HL-60 (cell line): ENCODE measurements around the gene LHX1.

Experiments
- DNase-seq, 2 experiments: peaks; one replicate each; pipeline ENCODE4 v3.0.0-alpha.2; 2010 to 2020; ENCODE audit warnings: low read depth in 1 of 2, low spot score in 1 of 2
- H3K27ac ChIP-seq: fragments of 250-450 bp; sonication (Bioruptor Pico); replicated peaks from 2 replicates; pipeline ENCODE4 v1.5.1; 2020; ENCODE audit warnings: mild to moderate bottlenecking, moderate library complexity
- H3K27me3 ChIP-seq: fragments of 250-450 bp; sonication (Bioruptor Pico); 2 replicates; pipeline ENCODE4 v1.5.1; 2021; ENCODE audit warnings: mild to moderate bottlenecking, moderate library complexity; ENCODE audit not compliant: insufficient read depth, poor library complexity, severe bottlenecking
- H3K4me3 ChIP-seq: replicated peaks from 2 replicates; pipeline ENCODE4 v1.5.1; 2011; ENCODE audit warnings: mild to moderate bottlenecking, control low read depth, low read length; ENCODE audit not compliant: insufficient read depth
- CTCF ChIP-seq: IDR thresholded peaks from one replicate; pipeline ENCODE4 v1.5.1; 2011; ENCODE audit warnings: low read length, control low read depth, inconsistent platforms; ENCODE audit not compliant: insufficient read depth
- GABPA ChIP-seq: IDR thresholded peaks from 2 replicates; pipeline ENCODE4 v1.6.1; 2012; ENCODE audit warnings: low read depth
- POLR2AphosphoS5 ChIP-seq: IDR thresholded peaks from 2 replicates; pipeline ENCODE4 v1.6.1; 2012; ENCODE audit warnings: low read depth
- SPI1 ChIP-seq: IDR thresholded peaks from 2 replicates; pipeline ENCODE4 v1.6.1; 2012; ENCODE audit warnings: low read depth, mild to moderate bottlenecking, borderline replicate concordance
- TF ChIP-seq, protein P1 (sequence below): IDR thresholded peaks from 2 replicates; pipeline ENCODE4 v1.6.1; 2012; ENCODE audit warnings: low read depth; ENCODE audit not compliant: insufficient replicate concordance

Gene LHX1

GRCh38 chr17:36977568-36977967 is 40.3 kb downstream of the LHX1 start:
- Histone ChIP-seq H3K4me3 (no peak overlapping the region), H3K27me3 (no peaks in the 10 kb centered on the region), H3K27ac (no peak overlapping the region)
- TF ChIP-seq, protein P1, sequence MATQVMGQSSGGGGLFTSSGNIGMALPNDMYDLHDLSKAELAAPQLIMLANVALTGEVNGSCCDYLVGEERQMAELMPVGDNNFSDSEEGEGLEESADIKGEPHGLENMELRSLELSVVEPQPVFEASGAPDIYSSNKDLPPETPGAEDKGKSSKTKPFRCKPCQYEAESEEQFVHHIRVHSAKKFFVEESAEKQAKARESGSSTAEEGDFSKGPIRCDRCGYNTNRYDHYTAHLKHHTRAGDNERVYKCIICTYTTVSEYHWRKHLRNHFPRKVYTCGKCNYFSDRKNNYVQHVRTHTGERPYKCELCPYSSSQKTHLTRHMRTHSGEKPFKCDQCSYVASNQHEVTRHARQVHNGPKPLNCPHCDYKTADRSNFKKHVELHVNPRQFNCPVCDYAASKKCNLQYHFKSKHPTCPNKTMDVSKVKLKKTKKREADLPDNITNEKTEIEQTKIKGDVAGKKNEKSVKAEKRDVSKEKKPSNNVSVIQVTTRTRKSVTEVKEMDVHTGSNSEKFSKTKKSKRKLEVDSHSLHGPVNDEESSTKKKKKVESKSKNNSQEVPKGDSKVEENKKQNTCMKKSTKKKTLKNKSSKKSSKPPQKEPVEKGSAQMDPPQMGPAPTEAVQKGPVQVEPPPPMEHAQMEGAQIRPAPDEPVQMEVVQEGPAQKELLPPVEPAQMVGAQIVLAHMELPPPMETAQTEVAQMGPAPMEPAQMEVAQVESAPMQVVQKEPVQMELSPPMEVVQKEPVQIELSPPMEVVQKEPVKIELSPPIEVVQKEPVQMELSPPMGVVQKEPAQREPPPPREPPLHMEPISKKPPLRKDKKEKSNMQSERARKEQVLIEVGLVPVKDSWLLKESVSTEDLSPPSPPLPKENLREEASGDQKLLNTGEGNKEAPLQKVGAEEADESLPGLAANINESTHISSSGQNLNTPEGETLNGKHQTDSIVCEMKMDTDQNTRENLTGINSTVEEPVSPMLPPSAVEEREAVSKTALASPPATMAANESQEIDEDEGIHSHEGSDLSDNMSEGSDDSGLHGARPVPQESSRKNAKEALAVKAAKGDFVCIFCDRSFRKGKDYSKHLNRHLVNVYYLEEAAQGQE: no peak
- DNase-seq: no peak

DNA sequence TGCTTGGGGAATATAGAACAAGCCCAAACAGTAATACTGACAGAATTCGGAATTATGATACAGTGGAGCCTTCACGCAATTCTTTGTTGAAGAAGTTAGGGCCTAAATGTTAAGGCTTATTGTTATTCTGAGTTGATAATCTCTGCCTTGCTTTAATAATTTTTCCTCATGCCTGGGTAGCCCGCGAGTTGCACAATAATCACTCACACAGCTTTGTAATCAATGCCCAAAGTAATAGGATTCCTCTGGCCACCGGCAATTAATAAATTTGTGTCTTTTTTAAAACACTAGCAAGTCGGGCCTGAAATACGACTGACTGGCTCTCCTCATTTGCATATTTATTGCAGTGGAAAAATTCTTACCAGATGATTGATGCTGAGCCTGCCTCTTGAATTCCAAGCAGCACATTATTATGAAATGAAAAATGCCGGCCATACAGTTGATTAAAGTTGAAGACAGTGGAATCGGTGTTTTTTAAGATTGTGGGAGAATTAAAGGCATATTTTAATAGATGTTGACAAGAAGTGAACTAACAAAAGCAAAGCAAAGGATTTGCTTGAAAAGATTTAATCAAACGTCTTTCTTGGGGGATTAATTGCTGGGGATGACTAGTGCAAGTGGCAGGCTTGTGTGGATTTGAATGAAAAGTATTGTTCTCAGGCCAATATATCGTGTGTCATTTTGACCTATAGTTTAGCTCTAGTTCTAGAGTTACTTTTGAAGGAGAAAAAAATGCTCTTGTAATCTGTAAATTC is 41.7 kb downstream of the LHX1 start:
- TF ChIP-seq GABPA (no peak), CTCF (no peak), SPI1 (no peak), POLR2AphosphoS5 (no peak)
- TF ChIP-seq, protein P1: no peak
- DNase-seq: no peak
- Histone ChIP-seq H3K27me3 (no peaks in the 10 kb centered on the region), H3K4me3 (no peak overlapping the region), H3K27ac (no peak overlapping the region)

DNA sequence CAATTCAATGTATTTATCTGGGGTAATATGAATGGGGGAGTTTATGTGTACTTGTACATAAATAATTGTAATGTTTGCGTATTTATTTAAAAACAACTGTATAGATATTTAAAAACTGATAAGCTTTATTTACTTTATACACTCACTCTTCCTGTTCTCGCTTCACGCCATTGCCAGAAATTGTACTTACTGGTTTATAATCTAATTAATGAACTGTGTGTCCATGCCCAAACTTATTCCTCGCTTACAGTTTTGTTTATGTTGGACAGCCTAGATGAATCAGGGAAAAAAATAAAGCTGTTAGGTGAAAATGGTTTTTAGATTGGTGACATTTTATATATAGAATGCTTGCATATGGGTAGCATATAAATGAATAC is 42.3 kb downstream of the LHX1 start:
- H3K4me3 ChIP-seq: no peak overlapping the region
- DNase-seq: no peak
- TF ChIP-seq CTCF: no peak
- TF ChIP-seq, protein P1: no peak
- no peak for TF ChIP-seq GABPA
- TF ChIP-seq POLR2AphosphoS5: no peak
- no peak for TF ChIP-seq SPI1
- no peak overlapping the region for H3K27ac ChIP-seq
- H3K27me3 ChIP-seq: no peaks in the 10 kb centered on the region
